ENCODE results near the gene PAGR1. TPM values are rescaled to one million over a fixed set of nuclear protein-coding genes. Genes with fewer than 3 reads are reported as not detected.

Gene PAGR1
- total RNA-seq, 1 experiment from 2014 or later = 60.1 TPM

GRCh38 chr16:29862884-29863668, 47.1 kb downstream of the PAGR1 start, which contains the start of gene CDIPT (continued):
- TF ChIP-seq ARID4B (CRISPR knock-in tag; IDR thresholded peaks at IDR 0.05; ENCODE audit: borderline replicate concordance) = no peak; the same call in 1 of the 2 replicates
- TF ChIP-seq HMGA2 (CRISPR knock-in tag; IDR thresholded peaks at IDR 0.05) = no peak
- peak; percentile 82 for TF ChIP-seq ZNF423 (CRISPR knock-in tag; IDR thresholded peaks at IDR 0.05)
- no peak for TF ChIP-seq ZNF138 (CRISPR knock-in tag; conservative IDR thresholded peaks at IDR 0.05)
- TF ChIP-seq PREB (CRISPR knock-in tag; IDR thresholded peaks at IDR 0.05; ENCODE audit: borderline replicate concordance) = no peak
- no peak for TF ChIP-seq ZNF263 (CRISPR knock-in tag; IDR thresholded peaks at IDR 0.05; ENCODE audit: low read depth)
- TF ChIP-seq TP53 (CRISPR knock-in tag; IDR thresholded peaks at IDR 0.05) = 0 out of 2 replicates have a peak, but pooled peaks have one; percentile 17
- peak; percentile 24; the same call in 1 of the 2 replicates for TF ChIP-seq MAX (CRISPR knock-in tag; IDR thresholded peaks at IDR 0.05)
- TF ChIP-seq ESRRA (CRISPR knock-in tag; IDR thresholded peaks at IDR 0.05; ENCODE audit: borderline replicate concordance) = no peak
- no peak for TF ChIP-seq ATF3 (CRISPR knock-in tag; conservative IDR thresholded peaks at IDR 0.05)
- no peak for TF ChIP-seq RORB (CRISPR knock-in tag; IDR thresholded peaks at IDR 0.05)
- TF ChIP-seq NFYB (CRISPR knock-in tag; conservative IDR thresholded peaks at IDR 0.05; ENCODE audit: low read depth) = no peak
- no peak for TF ChIP-seq GRHL2 (CRISPR knock-in tag; IDR thresholded peaks at IDR 0.05; ENCODE audit: insufficient replicate concordance, severe bottlenecking)
- TF ChIP-seq ZMAT4 (CRISPR knock-in tag; IDR thresholded peaks at IDR 0.05) = no peak

- Mint-ChIP-seq H3K4me1 (peaks cover 8% of the 10 kb centered on the region), H3K27ac (no peak overlapping the region), H3K36me3 (peaks cover 9% of the 10 kb centered on the region), H3K27me3 (ENCODE audit: low read depth) (no peaks in the 10 kb centered on the region), H3K9me3 (no peaks in the 10 kb centered on the region), H3K4me3 (peak overlapping the region; percentile 98)
- DNase-seq (ENCODE audit: low spot score) (no peak), ATAC-seq (no peak)
- no peak for TF ChIP-seq NR1H2 (CRISPR knock-in tag; IDR thresholded peaks at IDR 0.05)
- TF ChIP-seq MAX (CRISPR knock-in tag; IDR thresholded peaks at IDR 0.05) = peak; percentile 14
- TF ChIP-seq ARID4B (CRISPR knock-in tag; IDR thresholded peaks at IDR 0.05; ENCODE audit: borderline replicate concordance) = 0 out of 2 replicates have a peak, but pooled peaks have one; percentile 48
- TF ChIP-seq IRF1 (CRISPR knock-in tag; IDR thresholded peaks at IDR 0.05) = no peak
- no peak for TF ChIP-seq KAT7 (CRISPR knock-in tag; IDR thresholded peaks at IDR 0.05; ENCODE audit: borderline replicate concordance)
- ChIA-PET CTCF (interaction anchor here (0.7 to 3.8 kb wide), 17 partner anchors 14 to 248 kb away, joined by 3 to 32 read pairs (median 3); partner anchors contain the start of genes ASPHD1, DOC2A, HIRIP3 and KIF22), POLR2A (interaction anchor here (0.5 to 1.5 kb wide), 8 partner anchors 10 to 132 kb away, joined by 3 to 5 read pairs (median 4); partner anchors contain the start of genes HIRIP3, MAZ, SEZ6L2 and TAOK2)
Measured at GRCh38 chr16:29863669-29863984, 47.7 kb downstream of the PAGR1 start.
